RKO (cell line): ENCODE data around the gene SLC2A1.

ENCODE experiments used
- DNase-seq: peaks from one replicate; pipeline ENCODE4 v3.0.0-alpha.2; 2016; ENCODE audit warnings: low spot score

SLC2A1 gene

GRCh38 chr1:42942444-42942843, 16.2 kb downstream of the SLC2A1 start:
- no peak for DNase-seq

- peak; percentile 77 for DNase-seq
Measured at GRCh38 chr1:42941640-42942330, 16.9 kb downstream of the SLC2A1 start.

DNA sequence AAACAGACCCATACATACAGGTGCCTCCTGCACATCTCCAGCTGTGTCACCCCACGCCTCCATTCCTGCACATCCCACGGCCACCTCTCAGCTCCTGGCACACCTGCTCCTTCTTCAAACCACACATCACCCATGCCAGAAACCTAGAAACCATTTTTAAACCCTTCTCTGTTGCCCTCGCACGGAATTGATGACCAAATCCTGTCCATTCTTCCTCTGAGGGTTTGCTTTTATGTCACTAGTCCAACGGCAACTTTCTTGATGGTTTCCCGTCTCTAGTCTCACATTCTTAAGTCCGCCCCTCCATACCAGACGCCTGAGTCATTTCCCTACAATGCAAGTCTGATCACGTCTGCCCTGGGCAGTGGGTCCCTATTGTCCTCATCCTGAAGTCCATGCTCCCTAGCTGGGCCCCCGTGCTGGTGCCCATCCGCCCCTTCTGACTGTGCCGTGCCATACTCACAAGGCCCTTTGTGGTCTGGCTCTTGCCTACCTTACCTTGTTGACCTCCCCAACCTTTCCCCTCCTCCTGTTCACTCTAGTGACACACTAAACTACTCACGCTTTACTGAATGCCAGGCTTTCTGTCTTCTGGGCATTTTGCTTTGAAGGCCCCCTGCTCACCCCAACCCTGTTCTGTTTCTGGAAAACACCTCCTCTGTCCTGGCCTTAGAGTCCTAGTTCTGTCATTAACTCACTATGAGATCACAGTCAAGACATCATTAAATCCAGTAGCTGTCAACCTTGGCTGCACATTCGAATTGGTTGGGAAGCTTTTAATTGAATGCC, 17.6 kb downstream of the SLC2A1 start:
- peak; percentile 76 for DNase-seq

DNA sequence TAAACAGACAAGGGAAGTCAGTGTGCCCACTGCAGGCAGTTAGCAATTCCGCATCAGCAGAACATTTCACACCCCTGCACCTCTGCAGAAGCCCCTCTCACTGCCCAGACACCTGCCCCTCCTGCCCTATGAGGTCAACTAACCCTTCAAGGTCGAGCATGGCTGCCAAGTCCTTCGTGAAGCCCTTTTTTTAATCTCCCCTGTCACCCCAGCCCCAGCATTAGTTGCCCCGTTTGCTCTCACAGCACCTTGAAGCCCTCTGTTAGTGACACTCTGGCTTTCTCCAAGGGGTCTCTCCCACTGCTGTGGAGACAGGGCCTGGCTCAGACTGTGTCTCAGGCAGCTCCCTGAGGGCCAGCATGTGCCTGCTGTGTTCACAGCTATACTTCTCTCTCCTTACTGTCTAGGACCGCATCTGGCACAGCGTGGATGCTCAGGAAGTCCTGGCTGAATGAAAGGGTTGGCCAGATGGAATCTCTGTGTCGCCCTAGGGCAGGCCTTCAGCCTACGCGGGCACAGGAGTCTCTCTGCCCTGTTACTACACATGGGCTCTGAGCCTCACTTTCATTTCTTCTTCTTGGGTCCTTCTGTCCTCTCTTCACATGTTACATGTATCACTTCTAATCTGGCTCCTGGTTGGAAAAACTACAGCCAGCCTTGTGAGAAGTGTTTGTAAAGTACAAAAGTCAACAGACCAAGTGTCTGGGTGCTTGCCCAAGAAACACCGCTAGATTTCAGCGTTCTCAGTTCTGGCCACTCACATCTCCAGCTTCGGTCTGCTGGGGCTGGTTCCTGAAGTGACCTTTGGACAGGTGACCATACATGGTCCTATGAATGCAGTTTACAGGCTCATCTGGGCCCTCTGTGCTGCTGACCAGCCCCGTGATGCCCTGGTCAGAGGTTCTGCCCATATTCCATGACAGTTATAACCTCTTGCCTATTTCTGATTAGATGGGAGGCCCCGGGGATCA, 19.7 kb downstream of the SLC2A1 start:
- DNase-seq: no peak

- DNase-seq: no peak
Measured at GRCh38 chr1:42937836-42938644, 20.6 kb downstream of the SLC2A1 start.

GRCh38 chr1:42937141-42937696, 21.4 kb downstream of the SLC2A1 start:
- peak; percentile 34 for DNase-seq

DNA sequence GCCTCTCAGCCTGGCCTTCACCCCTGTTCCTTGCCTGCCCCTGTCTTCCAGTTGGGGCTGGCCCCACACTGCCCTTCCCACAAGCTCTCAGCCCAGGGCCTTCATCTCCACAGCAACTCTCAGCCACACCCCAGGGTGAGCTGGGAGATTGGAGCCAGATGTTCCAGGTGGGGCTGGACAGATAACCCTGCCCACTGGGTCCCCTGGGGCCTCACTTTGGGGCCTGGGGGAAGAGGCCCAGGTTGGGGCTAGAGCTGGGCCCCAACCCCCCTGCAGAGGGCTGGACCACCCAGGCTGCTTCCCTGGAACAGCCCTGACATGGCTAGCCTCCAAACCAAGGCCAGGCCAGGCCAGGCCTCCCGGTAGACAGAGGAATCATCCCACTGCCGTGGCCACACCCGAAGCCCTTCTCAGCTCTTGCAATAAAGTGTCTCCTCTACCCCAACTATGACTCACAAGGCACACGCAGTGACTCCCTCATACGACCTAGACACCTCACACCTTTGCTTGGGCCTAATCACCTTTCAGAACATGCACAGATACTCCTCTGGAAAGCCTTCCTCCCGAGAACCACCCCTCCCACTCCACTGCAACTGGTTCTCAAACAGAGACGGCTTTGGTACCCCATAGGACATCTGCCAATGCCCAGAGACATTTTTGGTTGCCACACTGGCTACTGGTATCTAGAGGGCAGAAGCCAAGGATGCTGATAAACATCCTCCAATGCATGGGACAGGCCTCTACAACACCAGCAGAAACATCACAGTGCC, 22.2 kb downstream of the SLC2A1 start:
- no peak for DNase-seq

DNA sequence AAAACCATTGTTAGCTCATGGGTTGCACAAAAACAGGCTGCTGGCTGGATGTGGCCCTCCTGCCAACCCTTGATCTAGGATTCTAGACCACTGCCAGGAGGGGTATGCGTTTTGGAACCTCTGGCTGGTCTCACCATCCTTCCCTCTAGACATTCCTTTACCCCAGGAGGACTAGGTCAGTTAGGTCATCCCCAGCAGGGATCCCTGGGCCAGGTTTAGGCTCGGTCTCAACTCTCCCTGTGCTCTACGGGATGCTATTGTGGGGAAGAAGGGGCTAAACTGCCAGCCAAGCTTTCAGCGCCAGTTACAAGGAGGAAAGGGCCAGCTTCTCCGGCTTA, 22.7 kb downstream of the SLC2A1 start:
- DNase-seq: no peak

DNA sequence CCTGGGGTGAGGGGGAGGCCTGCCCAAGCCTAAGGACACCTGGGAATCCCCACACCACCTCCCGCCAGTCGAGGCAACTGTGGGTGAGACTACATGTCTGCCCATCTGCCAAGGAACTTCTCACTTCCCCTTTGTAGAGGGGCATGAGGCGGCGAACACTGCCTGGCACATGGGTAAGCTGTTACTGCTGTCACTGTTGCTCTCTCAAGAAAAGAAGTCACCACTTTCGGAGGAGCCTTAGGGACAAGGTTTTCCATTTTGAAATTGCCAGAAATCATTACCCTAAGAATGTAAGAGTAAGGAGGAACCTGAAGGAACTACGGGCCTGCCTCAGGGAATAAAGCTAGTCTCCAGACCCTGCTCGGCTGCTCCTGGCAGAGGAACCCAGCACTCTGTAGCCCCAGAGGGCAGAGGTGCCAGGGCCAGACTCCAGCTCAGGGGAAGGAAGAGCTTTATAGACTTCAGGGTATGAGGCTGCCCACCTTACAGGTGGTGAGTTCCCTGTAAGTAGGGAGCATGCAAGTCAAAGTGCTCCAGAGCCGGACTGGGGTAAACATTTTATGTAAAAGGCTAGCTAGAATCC, 23.3 kb downstream of the SLC2A1 start:
- no peak for DNase-seq

DNA sequence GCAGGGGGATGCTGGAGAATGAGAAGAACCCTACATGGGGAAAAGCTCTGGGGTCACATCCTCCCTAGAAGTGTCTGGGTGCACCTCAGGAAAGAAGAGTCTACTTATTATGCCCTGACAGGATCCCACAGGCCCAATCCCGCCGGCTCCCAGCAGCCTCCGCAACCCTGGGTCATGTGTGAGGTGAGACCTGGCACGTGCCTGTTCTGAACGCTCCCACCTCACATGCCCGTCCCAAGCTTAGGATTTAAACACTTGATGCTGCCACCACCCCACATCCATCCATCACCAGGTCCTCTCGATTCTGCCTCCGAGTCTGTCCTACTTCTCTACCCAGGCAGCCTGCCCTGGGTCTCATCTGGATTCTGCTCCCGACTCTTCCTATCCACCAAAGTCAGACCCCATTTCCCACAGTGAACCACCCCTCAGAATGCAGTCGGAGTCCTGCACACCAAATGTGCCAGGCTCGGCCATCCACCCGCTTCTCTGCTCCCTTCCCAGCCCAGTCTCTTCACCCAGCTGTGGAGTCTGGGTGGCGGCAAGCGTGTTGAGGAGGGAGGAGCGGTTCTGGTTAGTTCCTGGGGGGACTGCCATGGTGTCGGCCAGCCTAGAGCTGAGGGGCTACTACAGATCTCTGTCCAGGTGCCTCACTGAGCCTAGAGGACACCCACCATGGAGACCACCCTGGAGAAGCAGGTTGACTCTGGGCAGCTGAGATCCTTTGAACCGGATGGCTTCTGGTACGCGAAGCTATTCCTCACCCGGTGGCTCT, 23.9 kb downstream of the SLC2A1 start:
- no peak for DNase-seq

DNA sequence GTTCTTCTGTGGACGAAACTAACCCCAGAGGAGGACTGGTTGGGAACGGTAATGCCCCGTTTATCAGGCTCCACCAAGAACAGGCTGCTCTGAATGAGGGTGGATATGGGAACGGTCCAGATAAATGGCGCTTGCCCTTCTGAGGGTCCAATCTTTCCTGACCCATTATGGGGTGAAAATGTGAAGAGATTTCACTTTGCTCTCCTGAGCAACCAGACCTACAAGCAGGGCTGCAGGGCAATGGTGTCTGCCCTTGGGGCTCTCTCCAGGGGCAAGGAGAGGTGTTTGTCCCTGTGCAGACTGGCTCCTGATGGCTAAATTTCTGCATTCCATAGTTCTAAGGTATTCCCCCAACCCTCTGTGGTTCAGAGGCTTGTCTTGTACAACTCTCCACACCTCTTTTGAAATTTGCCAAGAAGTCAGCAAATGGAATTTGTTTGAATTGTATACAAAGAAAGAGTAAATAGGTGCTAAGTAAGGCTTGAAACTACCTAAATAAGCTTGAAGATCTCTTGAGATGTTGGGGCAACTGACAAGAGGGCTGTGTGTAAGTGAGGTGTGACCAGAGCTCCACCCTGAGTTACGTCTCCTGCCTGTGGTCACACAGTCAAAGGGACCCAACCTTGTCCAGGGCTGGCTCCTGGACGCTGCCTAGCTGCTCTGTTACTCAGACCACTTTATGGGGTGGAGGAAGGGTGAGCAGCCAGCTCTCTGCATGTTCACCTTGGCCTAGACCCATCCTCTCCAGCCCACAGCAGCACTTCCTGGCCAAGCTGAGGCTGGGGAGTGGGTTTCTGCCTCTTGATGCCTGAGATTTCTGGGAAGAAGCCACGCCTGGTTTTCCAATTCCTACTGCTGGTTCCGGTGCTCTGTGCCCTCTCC, 24.8 kb downstream of the SLC2A1 start:
- no peak for DNase-seq

- no peak for DNase-seq
Measured at GRCh38 chr1:42933060-42933586, 25.5 kb downstream of the SLC2A1 start.

DNA sequence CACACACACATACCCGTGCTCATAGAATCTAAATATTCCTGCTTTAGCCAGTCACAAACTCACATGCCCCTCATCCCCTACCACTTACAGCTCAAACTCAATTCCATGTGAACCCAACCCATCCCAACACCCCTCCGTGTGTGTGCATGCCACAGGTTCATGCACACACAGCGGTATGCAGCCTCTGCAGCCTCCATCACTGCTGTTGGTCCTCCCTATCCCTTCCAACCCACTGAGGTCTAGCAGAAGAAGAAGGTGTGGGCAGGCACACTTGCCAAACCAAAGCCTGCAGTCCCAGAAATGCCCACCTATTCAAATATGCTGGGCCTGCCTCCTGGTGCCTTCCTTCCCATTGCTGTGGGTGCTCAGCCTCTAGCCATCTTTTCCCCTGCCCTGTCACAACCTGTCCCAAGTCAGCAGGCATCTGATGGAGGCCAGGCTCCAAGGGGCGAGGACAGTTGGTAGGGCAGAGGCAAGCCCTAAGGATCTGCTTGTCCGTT, 26.2 kb downstream of the SLC2A1 start:
- DNase-seq: no peak

- no peak for DNase-seq
Measured at GRCh38 chr1:42931911-42932422, 26.7 kb downstream of the SLC2A1 start.

GRCh38 chr1:42931108-42931539, 27.5 kb downstream of the SLC2A1 start:
- no peak for DNase-seq

GRCh38 chr1:42930178-42931107, 28.2 kb downstream of the SLC2A1 start:
- no peak for DNase-seq
